Measurements from ENCODE around the gene SGSH. TPM values are rescaled to one million over a fixed set of nuclear protein-coding genes. Genes with fewer than 3 reads are reported as not detected.

Gene SGSH
- polyA plus RNA-seq, 1 donor = 19.7 TPM

- DNase-seq (ENCODE audit: low read depth) = no peak
These were observed 7.0 kb upstream of the SGSH start for GRCh38 chr17:80227156-80227555.

- DNase-seq (ENCODE audit: low read depth) = no peak
These were observed 5.1 kb upstream of the SGSH start for GRCh38 chr17:80225230-80225629.

- no peak for DNase-seq (ENCODE audit: low read depth)
These were observed 4.5 kb upstream of the SGSH start for GRCh38 chr17:80224683-80225082.

GRCh38 chr17:80223838-80224497 is 3.8 kb upstream of the SGSH start:
- DNase-seq (ENCODE audit: low read depth) = no peak

- no peak for DNase-seq (ENCODE audit: low read depth)
These were observed 3.1 kb upstream of the SGSH start for GRCh38 chr17:80223142-80223815.

GRCh38 chr17:80222376-80223141 is 2.4 kb upstream of the SGSH start:
- no peak for DNase-seq (ENCODE audit: low read depth)

GRCh38 chr17:80221351-80222105 is 1.4 kb upstream of the SGSH start:
- no peak for DNase-seq (ENCODE audit: low read depth)

GRCh38 chr17:80220736-80221215 is 643 bp upstream of the SGSH start:
- DNase-seq (ENCODE audit: low read depth) = no peak

GRCh38 chr17:80219763-80220053 is 425 bp downstream of the SGSH start:
- DNase-seq (ENCODE audit: low read depth) = no peak

- peak; percentile 25 for DNase-seq (ENCODE audit: low read depth)
These were observed 945 bp downstream of the SGSH start for GRCh38 chr17:80219013-80219762.

GRCh38 chr17:80218391-80218790 is 1.7 kb downstream of the SGSH start:
- DNase-seq (ENCODE audit: low read depth) = no peak

- DNase-seq (ENCODE audit: low read depth) = no peak
These were observed 2.3 kb downstream of the SGSH start for GRCh38 chr17:80217703-80218362.

- DNase-seq (ENCODE audit: low read depth) = no peak
These were observed 3.4 kb downstream of the SGSH start for GRCh38 chr17:80216473-80217456.

GRCh38 chr17:80214878-80215210 is 5.3 kb downstream of the SGSH start:
- DNase-seq (ENCODE audit: low read depth) = no peak

GRCh38 chr17:80214012-80214877 is 5.9 kb downstream of the SGSH start:
- no peak for DNase-seq (ENCODE audit: low read depth)

GRCh38 chr17:80213643-80213975 is 6.5 kb downstream of the SGSH start:
- DNase-seq (ENCODE audit: low read depth) = no peak

GRCh38 chr17:80212962-80213642 is 7.0 kb downstream of the SGSH start:
- DNase-seq (ENCODE audit: low read depth) = no peak

GRCh38 chr17:80212511-80212910 is 7.6 kb downstream of the SGSH start:
- DNase-seq (ENCODE audit: low read depth) = no peak

All from forelimb muscle (tissue), 1 donor.